ENCODE measurements around the gene CD84.

DNA sequence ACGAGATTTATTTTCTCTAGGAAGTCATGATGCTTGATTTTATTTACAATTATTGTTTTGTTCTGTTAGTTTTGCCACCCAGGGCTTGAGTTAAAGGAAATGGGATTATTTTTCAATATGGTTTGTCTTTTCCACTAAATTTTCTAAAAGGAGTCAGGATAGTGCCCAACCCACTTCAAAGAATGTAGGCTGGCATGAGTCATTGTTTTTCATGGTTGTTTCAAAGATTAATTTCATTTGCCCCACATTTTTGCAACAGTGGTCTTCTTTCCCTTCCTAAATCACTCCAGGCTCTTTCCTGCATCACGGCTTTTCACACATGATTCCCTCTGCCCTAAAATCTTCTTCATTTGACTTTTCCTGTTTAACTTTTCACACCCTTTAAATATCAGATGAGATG lies 58.7 kb downstream of the CD84 start:
- TF ChIP-seq, protein P1, sequence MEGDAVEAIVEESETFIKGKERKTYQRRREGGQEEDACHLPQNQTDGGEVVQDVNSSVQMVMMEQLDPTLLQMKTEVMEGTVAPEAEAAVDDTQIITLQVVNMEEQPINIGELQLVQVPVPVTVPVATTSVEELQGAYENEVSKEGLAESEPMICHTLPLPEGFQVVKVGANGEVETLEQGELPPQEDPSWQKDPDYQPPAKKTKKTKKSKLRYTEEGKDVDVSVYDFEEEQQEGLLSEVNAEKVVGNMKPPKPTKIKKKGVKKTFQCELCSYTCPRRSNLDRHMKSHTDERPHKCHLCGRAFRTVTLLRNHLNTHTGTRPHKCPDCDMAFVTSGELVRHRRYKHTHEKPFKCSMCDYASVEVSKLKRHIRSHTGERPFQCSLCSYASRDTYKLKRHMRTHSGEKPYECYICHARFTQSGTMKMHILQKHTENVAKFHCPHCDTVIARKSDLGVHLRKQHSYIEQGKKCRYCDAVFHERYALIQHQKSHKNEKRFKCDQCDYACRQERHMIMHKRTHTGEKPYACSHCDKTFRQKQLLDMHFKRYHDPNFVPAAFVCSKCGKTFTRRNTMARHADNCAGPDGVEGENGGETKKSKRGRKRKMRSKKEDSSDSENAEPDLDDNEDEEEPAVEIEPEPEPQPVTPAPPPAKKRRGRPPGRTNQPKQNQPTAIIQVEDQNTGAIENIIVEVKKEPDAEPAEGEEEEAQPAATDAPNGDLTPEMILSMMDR (IDR thresholded peaks at IDR 0.05): no peak
- no peak for TF ChIP-seq POLR2A (IDR thresholded peaks at IDR 0.05)
